Measurements from ENCODE around the gene MAN1C1.

GRCh38 chr1:25757846-25758185 is 141.2 kb downstream of the MAN1C1 start:
- TF ChIP-seq CTCF (conservative IDR thresholded peaks at IDR 0.05; ENCODE audit: low read depth, low read length) (no peak), EZH2 (IDR thresholded peaks at IDR 0.05; ENCODE audit: low read length, unreplicated experiment) (no peak), EZH2phosphoT487 (IDR thresholded peaks at IDR 0.05; ENCODE audit: borderline replicate concordance, low read length) (no peak)
